HG03175 (cell line): ENCODE results near the gene ADGB.
"Not testable (repeated sequence)": the region's sequence is repeated elsewhere in the genome, so short reads cannot be mapped to it uniquely, and the experiment has no call there.

ENCODE experiments used
- ATAC-seq: cut with Tn5 transposase; IDR thresholded peaks from one replicate; pipeline ENCODE4 v1.9.1; 2021; ENCODE audit warnings: mild to moderate bottlenecking, moderate library complexity; ENCODE audit not compliant: unreplicated experiment

Gene ADGB

DNA sequence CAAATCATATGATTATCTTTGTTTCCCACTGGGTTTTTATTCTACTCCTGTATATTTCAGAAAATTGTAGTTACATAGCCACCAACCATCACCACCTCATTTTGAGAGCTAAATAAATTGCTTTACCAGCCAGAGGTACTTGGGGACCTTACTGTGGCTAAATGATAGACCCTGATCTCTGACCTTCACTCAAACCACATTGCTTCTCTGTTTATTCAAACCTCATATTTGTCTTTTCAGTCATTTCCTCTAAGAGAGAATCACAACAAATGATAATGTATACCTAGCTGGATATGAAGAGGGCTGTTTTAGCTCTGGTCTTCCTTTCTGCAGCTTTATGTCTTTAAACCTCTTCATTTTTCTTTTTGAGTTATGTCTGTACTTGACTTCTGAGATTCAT is 142.8 kb downstream of the ADGB start:
- ATAC-seq = no peak

- no peak for ATAC-seq
Measured at GRCh38 chr6:146753306-146753705, 154.5 kb downstream of the ADGB start.

- no peak for ATAC-seq
Measured at GRCh38 chr6:146767632-146768031, 168.9 kb downstream of the ADGB start.

DNA sequence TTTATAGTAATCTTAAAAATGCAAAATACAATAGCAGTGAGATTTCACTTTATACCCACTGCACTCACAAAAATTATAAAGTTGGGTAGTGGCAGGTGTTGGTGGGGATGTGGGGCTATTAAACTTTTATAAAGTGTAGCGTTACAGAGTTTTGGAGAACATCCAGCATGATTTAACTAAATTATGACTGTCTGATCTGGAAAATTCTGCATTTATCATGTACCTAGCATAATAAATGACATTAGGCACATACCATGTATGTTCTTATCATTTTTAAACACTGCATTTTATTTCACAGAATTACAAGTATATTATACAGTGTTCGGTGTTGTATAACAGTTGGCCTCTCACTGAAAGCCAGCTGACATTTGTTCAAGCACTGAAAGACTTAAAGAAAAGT is 169.9 kb downstream of the ADGB start:
- ATAC-seq = no peak

GRCh38 chr6:146770275-146770964 is 171.6 kb downstream of the ADGB start:
- no peak for ATAC-seq

- peak; percentile 48 for ATAC-seq
Measured at GRCh38 chr6:146770965-146771735, 172.4 kb downstream of the ADGB start.

GRCh38 chr6:146775220-146775619 is 176.4 kb downstream of the ADGB start:
- no peak for ATAC-seq

GRCh38 chr6:146781836-146782235 is 183.1 kb downstream of the ADGB start:
- no peak for ATAC-seq

DNA sequence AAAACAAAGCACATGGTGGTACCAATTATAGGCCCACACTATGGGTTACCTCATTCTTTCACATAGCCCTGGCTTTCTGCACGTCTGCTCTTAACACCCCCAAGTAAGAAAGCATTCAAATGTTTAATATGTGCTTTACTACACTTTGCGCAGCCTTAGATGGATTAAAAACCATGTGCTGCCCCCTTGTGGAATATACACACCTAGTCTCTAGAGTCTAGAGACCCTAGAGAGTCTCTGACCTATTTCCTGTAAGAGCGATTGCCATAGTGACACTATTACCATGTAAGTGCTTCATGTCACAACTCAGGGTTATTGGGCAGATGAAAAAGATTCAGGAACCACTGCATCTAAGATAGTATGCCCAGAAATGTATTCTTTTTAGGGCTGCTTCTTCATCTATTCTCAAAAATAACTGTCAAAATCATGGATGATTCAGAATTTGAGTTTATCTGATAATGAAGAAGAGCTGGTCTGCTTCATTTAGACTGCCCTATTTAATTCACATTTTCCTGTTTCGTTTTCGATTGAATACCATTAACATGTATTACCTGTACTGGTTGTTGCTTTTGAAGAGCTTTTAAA is 186.3 kb downstream of the ADGB start:
- ATAC-seq = peak; percentile 90

DNA sequence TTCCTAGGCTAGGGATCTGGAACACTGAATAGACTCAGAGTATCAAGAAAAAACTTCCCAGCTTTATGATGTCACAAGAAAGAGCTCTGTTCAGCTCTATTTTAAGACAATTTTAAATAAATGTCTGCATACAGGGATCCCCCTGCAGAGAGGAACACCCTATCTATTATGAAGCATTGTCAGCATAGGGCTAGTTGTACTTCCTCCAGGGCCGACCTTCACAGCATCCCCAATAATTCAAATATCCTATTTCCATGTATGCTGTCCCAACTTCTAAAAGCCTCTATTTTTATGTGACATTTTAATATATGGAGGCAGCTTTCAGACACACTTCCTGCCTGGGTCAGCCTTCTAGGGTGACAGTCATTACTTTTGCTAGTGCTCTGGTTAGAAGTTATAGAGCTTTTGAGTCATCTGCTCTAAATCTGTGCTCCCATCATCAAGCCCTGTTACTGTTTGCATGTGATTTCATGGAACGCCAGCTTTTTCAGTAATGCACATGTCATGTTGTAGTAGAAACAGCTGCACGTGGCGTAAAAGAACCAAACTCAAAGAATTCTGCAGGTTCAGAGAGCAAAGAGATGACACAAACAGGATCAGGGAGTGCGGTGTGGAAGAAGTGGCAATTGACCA is 189.2 kb downstream of the ADGB start:
- no peak for ATAC-seq

DNA sequence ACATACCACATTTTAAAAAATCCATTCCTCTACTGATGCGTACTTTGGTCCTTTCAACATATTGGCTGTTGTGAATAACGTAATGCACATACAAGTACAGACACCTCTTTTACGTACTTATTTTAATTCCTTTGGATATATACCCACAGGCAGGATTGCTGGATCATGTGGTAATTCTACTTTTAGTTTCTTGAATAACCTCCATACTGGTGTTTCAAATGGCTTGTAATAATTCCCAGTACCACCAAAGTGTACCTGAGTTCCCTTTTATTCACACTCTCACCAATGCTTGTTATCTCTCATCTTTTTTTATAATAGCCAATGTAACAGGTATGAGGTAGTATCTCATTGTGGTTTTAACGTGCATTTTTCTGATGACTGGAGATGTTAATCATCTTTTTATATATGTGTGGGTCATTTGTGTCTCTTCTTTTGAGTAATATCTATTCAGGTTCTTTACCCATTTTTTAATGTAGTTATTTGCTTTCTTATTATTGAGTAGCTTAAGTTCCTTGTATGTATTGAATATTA is 191.9 kb downstream of the ADGB start:
- no peak for ATAC-seq

DNA sequence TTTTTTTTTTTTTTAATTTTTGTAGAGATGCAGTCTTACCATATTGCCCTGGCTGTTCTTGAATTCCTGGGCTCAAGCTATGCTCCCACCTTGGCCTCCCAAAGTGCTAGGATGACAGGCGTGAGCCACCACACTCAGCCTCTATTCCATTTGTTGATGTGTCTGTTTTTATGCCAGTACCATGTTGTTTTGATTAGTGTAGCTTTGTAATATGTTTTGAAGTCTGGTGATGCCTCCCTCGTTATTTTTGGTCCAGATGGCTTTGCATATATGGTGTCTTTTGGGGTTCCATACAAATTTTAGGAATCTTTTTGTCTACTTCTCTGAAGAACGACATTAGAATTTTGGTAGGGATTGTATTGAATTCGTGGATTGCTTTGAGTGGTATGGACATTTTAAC is 193.2 kb downstream of the ADGB start:
- no peak for ATAC-seq

GRCh38 chr6:146793218-146793617 is 194.4 kb downstream of the ADGB start:
- not testable (repeated sequence) for ATAC-seq

DNA sequence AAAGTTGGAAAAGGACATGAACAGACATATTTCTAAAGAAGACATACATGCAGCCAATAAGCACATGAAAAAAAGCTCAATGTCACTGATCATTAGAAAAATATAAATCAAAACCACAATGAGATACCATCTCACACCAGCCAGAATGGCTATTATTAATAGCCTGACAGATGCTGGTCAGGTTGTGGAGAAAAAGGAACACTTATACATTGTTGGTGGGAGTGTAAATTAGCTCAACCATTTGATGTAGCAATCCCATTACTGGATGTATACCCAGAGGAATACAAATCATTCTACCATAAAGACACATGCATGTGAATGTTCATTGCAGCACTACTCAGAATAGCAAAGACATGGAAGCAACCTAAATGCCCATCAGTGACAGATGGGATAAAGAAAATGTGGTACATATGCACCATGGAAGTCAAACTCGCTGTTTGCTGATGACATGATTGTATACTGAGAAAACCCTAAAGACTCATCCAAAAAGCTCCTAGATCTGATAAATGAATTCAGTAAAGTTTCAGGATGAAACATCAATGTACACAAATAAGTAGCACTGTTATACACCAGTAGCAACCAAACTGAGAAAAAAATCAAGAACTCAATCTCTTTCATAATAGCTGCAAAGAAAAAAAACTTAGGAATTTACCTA is 196.8 kb downstream of the ADGB start:
- ATAC-seq = no peak

- not testable (repeated sequence) for ATAC-seq
Measured at GRCh38 chr6:146803167-146803566, 204.4 kb downstream of the ADGB start.

GRCh38 chr6:146803601-146804000 is 204.8 kb downstream of the ADGB start:
- no peak for ATAC-seq

DNA sequence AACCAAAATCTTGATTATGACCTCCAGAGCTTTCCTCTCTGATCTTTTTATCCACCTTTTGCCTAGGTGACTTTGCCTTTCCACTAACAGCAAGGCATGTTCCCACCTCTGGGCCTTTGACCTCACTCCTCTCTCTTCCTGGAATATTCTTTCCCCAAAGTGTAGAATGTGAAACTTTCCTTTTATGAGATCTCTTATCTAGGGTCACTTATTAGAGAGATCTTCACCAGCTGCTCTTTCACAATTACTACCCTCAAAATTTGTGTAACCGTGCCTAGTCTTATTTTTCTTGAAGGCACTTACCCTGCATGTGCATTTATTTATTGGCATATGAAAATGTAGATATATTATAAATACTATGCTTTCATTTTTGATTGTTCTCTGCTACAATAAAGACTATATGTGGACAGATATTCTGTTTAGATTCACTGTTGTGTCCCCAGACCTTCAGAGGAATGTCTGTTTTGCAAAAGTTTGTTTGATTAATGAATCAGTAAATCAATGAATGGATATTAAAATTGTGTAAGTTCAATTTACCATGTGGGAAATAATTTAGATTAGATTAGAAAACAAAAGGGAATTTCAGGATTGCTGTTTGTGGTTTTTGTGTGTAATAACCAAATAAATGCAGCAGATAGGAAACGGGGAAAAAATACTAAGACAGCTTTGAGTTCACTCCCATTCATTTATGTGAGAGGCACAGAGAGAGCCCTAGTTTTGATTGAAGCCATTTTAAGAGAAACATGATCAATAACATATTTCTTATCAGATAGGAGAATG is 207.0 kb downstream of the ADGB start:
- ATAC-seq = no peak

DNA sequence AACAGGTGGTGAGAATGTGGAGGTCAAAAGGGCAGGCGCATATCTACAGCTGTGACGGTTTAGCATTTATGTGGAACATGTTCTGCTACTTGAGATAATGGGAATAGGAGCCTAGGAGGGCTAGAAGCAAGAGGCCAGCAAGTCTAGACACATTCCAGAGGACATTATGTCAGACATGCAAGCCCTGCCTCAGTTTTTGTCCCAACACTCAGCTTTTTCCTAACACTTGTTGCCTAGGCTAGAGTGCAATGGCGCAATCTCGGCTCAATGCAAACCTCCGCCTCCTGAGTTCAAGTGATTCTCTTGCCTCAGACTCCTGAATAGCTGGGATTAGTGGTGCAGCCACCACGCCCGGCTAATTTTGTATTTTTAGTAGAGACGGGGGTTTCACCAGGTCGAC is 210.2 kb downstream of the ADGB start:
- not testable (repeated sequence) for ATAC-seq

DNA sequence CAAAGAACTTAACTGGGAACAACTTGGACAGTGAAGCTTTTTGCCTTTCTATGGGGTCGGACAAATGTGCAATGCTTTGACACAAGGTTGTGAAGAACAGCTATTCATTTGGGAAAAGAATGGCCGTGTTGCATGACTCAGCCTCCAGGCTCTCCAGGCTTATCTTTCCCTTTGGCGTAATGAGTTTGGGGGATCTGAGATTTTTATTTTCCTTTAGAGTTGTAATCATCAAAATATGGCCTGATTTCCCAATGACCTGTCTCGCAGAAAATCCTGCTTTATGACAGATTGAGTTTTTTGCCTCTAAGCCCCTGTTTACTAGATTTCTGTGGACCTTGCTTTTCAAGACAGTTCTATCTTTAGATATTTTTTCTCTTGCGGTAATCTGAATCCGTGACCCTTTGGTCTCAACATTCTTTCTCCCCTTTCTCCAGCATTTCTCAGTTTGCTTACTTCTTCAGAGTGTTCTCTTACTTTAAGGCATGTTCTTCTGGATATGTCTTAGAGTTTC is 214.1 kb downstream of the ADGB start:
- not testable (repeated sequence) for ATAC-seq

GRCh38 chr6:146813554-146813953 is 214.8 kb downstream of the ADGB start:
- ATAC-seq = no peak
